Stimulated activated CD8-positive, alpha-beta memory T cell treated with anti-CD3 and anti-CD28 coated beads, Interleukin-15, amount 100 ng/mL, for 4 hours (primary cell): Measurements from ENCODE around the gene USP12.

Source experiments
- DNase-seq, 2 donors: peaks; one replicate each; pipeline ENCODE4 v3.0.0-alpha.2; 2020; ENCODE audit warnings: low read depth in 2 of 2

The USP12 gene

DNA sequence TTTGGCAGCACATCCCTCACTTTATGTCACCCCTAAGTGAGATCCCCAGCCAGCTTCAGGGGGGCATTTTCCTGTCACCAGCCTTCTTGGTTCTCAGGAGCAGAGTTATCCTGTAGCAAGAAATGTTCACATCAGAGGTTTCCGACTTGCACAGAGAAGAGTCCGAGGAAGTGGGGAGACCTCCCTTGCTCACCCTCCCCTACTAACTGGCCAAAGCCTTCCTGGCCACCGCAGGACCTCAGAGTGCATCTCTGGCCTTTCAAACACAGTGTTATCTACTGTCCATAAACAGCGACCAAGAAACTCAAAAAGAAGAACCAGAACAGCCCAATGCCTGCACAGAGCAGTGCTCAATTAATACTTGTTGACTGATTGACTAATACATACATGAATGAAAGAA, 134.4 kb downstream of the USP12 start:
- no peak for DNase-seq

- DNase-seq: no peak
These were observed 135.2 kb downstream of the USP12 start for GRCh38 chr13:27036236-27036981.

DNA sequence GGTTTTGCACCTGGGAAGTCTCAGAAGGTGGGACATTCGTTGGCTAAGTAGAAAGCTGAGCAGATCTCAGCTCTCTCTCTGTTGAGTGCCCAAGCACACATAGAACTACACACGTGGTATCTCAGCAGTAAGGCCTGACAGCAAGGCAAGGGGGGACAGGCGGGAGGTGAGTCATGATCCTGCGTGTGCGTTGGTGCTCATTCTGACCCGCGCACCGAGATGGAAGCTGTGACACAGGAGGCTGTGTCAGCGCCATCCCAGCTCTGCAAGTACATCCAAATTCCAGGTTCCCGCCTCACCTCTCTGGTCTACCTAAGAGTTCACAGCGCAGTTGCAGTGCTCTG, 135.7 kb downstream of the USP12 start:
- no peak for DNase-seq

- no peak for DNase-seq
These were observed 136.9 kb downstream of the USP12 start for GRCh38 chr13:27034678-27035111.

DNA sequence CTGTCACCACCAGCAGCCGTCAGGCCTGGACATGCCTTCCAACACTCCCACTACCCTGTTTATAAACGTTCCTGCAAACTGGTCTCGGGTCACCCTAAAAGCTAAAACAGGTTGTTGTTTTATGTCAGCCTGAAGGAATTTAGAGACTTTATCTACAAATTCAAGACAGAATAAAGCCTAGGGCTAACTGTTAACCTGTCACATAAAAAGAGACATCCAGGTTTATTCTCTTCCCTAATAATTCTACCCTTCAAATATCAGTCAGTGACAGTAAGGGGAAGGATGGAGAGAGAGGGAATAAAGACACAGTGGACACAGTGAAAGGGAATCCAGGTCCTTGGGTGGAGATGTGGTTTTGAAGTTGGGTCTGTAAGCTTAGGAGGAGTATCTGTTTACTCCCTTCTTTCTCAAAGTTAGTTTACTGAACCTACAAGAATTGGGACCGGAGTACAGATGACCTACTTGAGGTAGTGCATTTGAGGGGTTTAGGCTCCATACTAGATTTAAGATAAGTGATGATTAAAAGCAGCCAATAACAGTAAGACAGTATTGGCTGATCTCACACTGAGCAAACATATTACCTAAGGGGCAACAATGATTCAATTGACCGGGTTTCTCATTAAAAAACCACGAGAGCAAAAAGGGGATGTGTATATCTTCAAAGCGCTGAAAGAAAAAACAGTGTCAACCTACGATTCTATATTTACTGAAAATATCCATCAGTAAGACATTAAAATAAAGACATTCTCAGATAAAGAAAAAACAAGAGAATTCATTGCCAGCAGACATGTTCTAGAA, 142.7 kb downstream of the USP12 start:
- DNase-seq: no peak

- no peak for DNase-seq
These were observed 144.4 kb downstream of the USP12 start for GRCh38 chr13:27027086-27027667.

DNA sequence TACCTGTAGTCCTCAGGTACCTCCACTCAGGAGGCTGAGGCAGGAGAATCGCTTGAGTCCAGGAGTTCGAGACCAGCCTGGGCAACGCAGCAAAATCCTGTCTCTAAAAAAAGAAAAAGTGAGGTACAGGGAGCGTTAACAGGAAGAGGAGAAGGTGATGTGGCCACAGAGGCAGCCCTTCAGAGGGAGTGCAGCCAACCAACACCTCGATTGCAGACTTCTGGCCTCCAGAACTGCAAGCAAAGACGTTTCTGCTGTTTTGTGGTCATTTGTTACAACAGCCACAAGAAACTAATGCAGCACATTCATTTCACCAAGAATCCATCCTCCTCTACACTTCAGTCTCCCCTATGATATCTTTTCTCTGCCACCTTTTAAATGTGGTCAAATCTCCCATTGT, 145.2 kb downstream of the USP12 start:
- DNase-seq: no peak

- DNase-seq: no peak
These were observed 146.7 kb downstream of the USP12 start for GRCh38 chr13:27024776-27025492.

- DNase-seq: no peak
These were observed 147.5 kb downstream of the USP12 start for GRCh38 chr13:27024074-27024461.

DNA sequence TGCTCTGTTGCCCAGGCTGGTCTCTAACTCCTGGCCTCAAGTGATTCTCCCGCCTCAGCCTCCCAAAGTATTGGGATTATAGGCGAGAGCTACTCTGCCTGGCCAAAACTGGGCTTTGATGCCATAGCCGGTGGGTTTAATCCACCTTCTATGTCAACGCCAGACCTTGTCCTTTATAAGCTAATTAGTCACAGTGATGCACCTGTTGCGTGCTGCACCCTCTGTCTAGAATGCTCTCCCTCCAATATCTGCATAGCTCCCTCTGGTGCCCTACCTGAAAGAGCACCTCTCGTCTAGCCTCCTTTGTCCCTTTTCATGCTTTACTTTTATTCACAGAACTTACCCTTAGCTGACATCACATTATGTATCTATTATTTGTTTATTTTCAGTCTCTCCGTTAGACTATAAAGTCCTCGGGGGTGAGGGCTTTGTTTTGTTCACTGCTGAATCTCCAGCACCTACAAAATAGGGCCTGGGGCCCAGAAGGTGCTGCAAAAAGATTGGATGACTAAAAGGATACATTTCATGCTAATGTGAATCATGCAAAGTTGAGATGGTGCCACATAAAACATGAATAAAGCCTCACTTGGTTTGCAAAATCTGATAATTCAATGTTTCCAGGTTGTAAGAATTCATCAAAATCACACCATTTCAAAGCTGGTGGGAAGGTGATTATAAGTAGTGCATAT, 148.1 kb downstream of the USP12 start:
- DNase-seq: no peak

GRCh38 chr13:27022571-27023311, 148.9 kb downstream of the USP12 start:
- no peak for DNase-seq

DNA sequence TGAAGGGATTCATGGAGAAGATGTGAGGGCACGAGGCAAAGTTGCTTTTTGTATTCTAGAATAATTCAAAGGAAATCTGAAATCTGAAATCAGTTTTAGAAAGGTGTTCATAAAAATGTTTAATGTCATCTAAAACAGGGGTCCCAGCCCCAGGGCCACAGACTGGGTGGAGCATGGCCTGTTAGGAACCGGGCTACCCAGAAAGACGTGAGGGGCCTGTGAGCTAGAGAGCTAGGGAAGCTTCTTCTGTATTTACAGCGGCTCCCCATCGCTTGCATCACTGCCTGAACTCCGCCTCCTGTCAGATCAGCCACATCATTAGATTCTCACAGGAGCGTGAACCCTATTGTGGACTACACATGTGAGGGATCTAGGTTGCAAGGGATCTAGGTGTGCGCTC, 151.2 kb downstream of the USP12 start:
- no peak for DNase-seq

DNA sequence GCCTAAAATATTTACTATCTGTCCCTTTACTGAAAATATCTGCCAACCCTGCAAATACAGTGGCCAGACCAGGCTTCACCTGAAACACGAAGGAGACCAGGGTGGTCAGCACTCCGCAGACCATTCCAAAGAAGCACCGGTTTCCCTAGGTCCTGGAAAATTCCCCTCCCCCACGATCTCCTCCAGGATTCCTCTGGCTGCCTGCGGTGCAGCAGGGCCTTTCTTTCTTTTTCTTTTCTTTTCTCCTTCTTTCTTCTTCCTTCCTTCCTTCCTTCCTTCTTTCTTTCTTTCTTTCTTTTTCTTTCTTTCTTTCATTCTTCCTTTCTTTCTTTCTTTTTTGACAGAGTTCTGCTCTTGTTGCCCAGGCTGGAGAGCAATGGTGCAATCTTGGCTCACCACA, 152.7 kb downstream of the USP12 start:
- no peak for DNase-seq

DNA sequence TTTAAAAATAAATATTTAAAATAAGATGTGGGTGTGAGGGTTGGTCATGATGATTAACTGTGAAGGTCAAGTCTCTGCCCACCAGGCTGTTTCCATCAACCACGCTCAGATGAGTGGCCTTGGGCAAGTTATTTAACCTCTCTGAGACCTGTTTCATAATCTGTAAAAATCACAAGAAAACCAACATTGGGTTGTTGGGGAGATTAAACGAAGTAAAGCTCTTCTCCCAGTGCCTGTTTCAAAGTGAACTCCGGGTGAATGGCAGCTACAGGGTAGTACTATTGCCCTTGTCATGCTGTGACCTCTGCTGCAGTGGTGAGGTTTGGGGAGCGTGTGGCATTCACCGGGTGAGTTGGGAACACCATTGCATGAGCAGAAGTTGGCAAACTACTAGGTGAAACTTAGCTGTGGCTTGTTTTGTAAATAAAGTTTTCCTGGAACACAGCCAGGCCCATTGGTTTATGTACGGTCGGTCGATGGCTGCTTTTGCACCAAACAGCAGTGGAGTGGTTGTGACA, 153.2 kb downstream of the USP12 start:
- no peak for DNase-seq

DNA sequence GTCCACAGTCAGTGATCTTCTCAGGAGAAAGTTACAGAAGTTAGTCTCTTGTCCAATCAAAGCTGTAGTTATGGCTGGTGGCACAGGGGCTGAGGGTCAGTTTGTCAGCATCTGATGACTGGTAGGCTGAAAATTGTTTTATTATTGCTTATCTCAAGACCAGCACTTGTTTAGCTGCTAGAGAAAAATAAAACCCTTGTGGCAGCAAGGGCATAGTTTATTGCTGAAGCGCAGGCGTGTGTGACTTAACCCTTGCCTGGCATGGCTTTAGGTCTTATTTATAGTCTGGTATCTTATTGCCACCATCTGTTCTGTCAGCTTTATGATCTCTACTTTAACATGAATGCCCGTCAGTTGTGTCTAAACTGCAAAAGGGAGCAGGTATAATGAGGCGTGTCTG, 154.7 kb downstream of the USP12 start:
- no peak for DNase-seq
